Fibroblast of pulmonary artery (primary cell): Measurements from ENCODE around the gene LINS1.

Experiments
- DNase-seq: peaks from one replicate; pipeline ENCODE4 v3.0.0-alpha.2; 2010; ENCODE audit warnings: low read depth
- H3K4me3 ChIP-seq: replicated peaks from 2 replicates; pipeline ENCODE4 v1.5.1; 2011; ENCODE audit warnings: low read depth, mild to moderate bottlenecking, control low read depth, low read length, moderate library complexity
- TF ChIP-seq, protein P1 (sequence below): IDR thresholded peaks from 2 replicates; pipeline ENCODE4 v1.5.1; 2011; ENCODE audit warnings: mild to moderate bottlenecking, control low read depth, low read length, inconsistent platforms; ENCODE audit errors: missing control alignments

Gene LINS1

GRCh38 chr15:100642213-100642949, 40.4 kb upstream of the LINS1 start:
- TF ChIP-seq, protein P1, sequence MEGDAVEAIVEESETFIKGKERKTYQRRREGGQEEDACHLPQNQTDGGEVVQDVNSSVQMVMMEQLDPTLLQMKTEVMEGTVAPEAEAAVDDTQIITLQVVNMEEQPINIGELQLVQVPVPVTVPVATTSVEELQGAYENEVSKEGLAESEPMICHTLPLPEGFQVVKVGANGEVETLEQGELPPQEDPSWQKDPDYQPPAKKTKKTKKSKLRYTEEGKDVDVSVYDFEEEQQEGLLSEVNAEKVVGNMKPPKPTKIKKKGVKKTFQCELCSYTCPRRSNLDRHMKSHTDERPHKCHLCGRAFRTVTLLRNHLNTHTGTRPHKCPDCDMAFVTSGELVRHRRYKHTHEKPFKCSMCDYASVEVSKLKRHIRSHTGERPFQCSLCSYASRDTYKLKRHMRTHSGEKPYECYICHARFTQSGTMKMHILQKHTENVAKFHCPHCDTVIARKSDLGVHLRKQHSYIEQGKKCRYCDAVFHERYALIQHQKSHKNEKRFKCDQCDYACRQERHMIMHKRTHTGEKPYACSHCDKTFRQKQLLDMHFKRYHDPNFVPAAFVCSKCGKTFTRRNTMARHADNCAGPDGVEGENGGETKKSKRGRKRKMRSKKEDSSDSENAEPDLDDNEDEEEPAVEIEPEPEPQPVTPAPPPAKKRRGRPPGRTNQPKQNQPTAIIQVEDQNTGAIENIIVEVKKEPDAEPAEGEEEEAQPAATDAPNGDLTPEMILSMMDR: no peak
- H3K4me3 ChIP-seq: no peak overlapping the region
- no peak for DNase-seq

DNA sequence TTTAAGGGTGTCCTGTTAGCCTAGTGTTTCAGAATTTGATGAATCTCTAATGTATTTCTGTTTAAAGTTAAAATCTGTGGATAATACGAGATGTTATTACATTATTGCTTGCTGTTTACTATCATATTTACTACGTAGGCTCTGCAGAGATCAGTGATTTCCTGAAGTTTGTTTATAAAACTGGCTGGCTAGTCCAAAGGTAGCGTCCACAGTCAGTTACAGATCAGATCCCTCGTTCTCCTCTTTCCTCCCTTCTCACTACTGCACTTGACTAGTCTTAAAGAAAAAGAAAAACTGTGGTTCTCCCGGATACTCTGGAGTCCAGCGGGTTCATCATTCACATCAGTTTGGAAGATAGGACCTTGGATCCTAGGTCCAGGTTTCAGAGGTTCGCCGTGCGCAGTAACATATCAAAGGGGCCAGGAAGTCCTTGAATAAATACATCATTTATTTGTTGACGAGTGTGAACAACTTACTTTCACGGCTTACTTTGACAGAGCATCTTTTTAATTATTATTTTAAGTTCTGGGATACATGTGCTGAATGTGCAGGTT, 36.3 kb upstream of the LINS1 start:
- no peak for DNase-seq
- no peak overlapping the region for H3K4me3 ChIP-seq
- TF ChIP-seq, protein P1: no peak

DNA sequence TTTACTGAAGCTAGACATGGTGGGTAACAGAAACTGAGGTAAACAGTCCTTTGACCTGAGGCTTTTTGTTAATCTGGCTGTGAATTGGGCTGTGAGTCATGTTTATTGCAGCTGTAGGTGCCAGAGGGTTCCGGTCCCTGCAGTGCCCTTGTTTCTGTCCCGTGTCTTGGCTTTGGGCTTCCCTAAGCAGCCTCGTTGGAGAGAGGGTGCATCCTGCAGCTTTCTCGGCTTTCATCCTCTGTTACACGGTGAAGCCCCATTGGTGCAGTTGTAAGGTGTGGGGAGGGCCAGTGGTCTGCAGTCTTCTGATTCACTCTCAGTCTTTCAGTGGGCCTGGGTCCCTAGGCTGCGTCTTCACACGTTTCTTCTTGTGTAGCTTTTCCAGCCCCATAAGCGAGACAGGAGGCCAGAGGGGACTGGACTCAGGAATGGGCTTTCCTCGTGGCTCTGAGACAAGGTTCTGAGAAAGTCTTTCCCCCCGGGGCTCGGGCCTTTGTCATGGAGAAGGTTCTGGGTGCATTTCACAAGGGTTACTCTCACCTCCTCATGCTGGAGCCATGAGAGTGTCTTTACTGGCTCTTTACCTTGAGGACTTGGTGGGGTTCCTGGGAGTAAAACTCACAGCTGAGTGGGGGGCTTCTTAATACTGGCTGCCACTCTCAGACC, 33.6 kb upstream of the LINS1 start:
- TF ChIP-seq, protein P1: no peak
- H3K4me3 ChIP-seq: no peak overlapping the region
- DNase-seq: no peak

DNA sequence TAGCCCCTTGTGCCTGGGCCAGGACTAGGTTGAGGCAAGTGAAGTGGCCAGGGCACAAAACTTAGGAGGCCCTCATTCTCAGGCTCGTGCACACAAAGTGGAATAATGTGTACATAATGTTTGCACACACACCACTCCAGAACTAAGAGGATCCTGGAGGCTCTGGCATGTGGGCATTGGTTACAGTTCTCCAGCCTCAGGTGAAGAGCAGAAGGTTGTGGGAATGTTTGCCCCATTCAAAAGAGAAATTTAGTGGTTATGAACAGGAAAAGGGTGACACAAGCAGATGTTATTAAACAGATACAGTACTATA, 31.7 kb upstream of the LINS1 start:
- TF ChIP-seq, protein P1: no peak
- no peak overlapping the region for H3K4me3 ChIP-seq
- no peak for DNase-seq

DNA sequence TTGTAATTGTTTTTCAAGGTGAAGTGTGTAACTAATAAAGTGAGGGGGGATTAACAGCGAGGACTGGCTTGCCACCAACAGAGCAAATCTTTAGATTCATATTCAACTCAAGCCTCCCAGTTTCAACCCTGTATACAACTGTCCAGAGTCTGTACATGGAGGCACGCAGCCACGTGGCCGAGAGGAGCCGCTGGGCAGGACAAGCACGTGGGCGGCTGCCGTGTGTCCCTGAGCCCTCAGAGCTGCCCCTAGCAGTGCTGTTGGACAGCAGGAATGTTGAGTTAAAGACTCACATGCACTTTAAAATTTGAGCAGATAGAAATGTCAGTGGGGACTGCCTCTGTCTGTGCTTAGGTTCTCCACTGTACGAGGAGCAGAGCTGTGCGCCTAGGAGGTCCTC, 29.8 kb upstream of the LINS1 start:
- no peak overlapping the region for H3K4me3 ChIP-seq
- DNase-seq: no peak
- TF ChIP-seq, protein P1: no peak

GRCh38 chr15:100628746-100629145, 26.8 kb upstream of the LINS1 start:
- peak; percentile 50 for DNase-seq
- TF ChIP-seq, protein P1: no peak
- H3K4me3 ChIP-seq: no peak overlapping the region
